Erythroblast (primary cell): Measurements from ENCODE around the gene CPLANE2.

Experiments
- GATA1 ChIP-seq: IDR thresholded peaks from 2 replicates; pipeline ENCODE4 v1.6.1; 2011; ENCODE audit warnings: low read depth, mild to moderate bottlenecking, control low read depth, low read length, moderate library complexity
- POLR2A ChIP-seq: IDR thresholded peaks from 2 replicates; pipeline ENCODE4 v1.6.1; 2011; ENCODE audit warnings: mild to moderate bottlenecking, low read length

GRCh38 chr1:16236511-16237342 lies at the start of gene CPLANE2:
- TF ChIP-seq POLR2A (peak; percentile 63), GATA1 (no peak)
